HEK293 (cell line): ENCODE results near the gene TIE1.

ENCODE experiments used
- SETDB1 ChIP-seq: IDR thresholded peaks from one replicate; pipeline ENCODE4 v1.6.1; 2017; ENCODE audit warnings: mild to moderate bottlenecking, low read length, moderate library complexity, mixed read lengths; ENCODE audit not compliant: insufficient read length
- YY1 ChIP-seq: fragments of 450-650 bp; formaldehyde crosslinking; IDR thresholded peaks from 2 replicates; pipeline ENCODE4 v1.5.1; 2018; ENCODE audit warnings: missing biosample characterization, missing genetic modification characterization
- ZNF654 ChIP-seq: fragments of 450-650 bp; formaldehyde crosslinking; IDR thresholded peaks from 2 replicates; pipeline ENCODE4 v1.5.1; 2016; ENCODE audit warnings: low read depth, missing biosample characterization, missing genetic modification characterization

- TF ChIP-seq SETDB1 (no peak), YY1 (tag by site-specific recombination) (no peak), ZNF654 (tag by site-specific recombination) (no peak)
Measured at GRCh38 chr1:43334453-43335205, 33.8 kb downstream of the TIE1 start.
